Measurements from ENCODE around the gene ACKR3.

Gene ACKR3

DNA sequence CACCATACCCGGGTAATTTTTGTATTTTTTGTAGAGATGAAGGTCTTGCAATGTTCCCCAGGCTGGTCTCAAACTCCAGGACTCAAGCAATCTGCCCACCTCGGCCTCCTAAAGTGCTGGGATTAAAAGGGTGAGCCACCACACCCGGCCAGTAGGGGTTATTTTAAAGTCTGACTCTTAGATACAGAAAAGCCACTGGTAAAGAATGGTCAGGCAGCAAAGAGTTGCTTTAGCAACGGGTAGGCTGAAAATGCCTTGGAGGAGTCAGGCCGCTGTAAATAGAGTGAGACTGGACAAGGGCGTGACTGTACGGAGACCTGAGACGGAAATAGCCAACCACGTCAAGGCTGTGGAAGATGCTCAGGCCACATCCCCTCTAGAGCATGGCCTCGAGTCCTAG lies 54.2 kb downstream of the ACKR3 start:
- no peak for ATAC-seq (replicated peaks)
- H3K9me3 Mint-ChIP-seq, result no peaks in the 10 kb centered on the region
- no peak overlapping the region for H3K4me3 Mint-ChIP-seq
- DNase-seq, result no peak
- H3K36me3 Mint-ChIP-seq, result no peaks in the 10 kb centered on the region
- H3K27ac Mint-ChIP-seq, result no peak overlapping the region
- H3K27me3 Mint-ChIP-seq, result peaks cover 2 to 14% of the 10 kb centered on the region in 2 donors
- no peaks in the 10 kb centered on the region for H3K4me1 Mint-ChIP-seq

DNA sequence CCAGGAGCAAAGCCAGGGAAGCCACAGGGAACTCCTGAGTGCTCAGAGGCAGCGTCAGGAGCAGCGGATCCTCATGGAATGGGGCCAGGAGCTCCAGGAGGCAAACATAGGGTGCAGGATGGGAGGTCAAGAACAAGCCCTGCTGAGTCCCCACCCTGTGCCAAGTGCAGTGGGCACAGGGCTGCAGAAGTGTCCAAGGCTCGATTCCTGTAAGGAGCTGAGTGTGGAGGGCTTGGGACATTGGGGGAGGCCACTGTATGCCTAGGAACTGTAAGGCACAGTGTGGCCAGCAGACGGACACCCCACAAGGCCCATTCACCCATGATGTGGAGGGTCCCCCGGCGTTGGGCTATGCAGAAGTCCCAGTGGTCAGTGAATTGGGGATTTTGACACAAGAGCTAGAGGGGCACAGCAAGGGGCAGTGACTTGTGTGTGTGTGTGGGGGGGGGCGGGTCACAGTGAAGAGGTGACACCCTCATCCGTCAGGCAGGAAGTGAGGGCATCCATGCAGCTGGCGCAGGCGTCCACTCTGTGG lies 55.6 kb downstream of the ACKR3 start:
- Mint-ChIP-seq H3K36me3 (no peaks in the 10 kb centered on the region), H3K4me1 (no peaks in the 10 kb centered on the region), H3K9me3 (no peaks in the 10 kb centered on the region), H3K27me3 (peaks cover 0 to 9% of the 10 kb centered on the region in 2 donors), H3K27ac (no peak overlapping the region), H3K4me3 (no peak overlapping the region)
- ATAC-seq (replicated peaks), result no peak
- DNase-seq, result no peak

DNA sequence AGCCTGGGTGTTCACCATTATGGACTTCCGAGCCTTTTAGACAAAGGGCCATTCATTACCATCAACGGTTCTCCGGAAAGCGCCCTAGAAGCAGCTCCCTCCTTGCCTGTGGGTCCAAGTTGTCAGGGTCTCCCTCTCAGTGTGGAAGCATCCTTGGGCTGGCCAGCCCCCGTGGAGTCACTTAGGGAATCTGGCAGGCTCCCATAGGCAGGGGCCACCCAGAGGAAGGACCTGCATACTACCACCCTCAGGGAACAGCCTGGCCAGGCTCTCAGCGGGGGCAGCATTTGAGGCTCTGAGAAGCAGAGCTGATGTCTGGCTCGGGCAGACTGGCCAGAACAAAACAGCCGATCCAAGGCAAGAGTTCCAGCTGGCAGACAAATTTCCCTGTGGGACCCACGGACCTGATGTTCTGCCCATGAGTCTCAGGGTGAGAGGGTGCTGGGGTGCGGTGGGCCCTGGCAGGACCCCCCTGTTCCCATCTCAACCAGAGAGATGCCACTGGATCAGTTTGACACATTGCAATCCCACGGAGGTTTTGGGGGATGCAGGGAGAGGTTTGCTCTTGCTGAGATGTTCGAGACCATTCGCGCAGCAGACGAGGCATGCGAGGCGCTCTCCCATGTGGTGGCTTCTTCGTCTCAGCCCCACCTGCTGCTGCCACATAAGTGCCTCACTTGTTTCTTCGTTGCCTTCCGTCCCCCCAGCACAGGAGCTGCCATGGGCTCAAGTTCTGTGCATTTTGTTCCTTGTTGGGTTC lies 56.9 kb downstream of the ACKR3 start:
- H3K9me3 Mint-ChIP-seq, result no peaks in the 10 kb centered on the region
- H3K4me1 Mint-ChIP-seq, result no peaks in the 10 kb centered on the region
- H3K27me3 Mint-ChIP-seq, result no peaks in the 10 kb centered on the region
- no peaks in the 10 kb centered on the region for H3K36me3 Mint-ChIP-seq
- ATAC-seq (replicated peaks) (no peak), DNase-seq (no peak)
- no peak overlapping the region for H3K4me3 Mint-ChIP-seq
- no peak overlapping the region for H3K27ac Mint-ChIP-seq

DNA sequence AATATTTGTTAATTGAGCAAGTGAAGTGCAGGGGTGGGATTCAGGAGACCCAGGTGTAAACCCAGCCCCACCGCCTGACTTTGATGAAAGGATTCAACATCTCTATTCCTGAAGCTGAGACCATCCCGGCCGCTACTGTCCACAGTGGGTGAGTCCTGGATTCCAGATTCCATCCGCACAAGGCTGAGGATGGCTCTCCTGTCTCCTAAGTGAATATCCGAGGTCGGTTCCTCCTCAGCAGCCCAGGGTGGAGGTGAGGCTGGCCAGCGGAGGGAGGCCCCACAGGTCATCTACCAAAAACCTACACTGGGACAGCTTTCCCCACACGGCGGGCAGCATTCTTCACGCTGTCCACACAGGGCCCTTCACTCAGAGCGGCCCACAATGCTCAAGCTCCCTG lies 57.6 kb downstream of the ACKR3 start:
- Mint-ChIP-seq H3K4me1 (no peaks in the 10 kb centered on the region), H3K9me3 (no peaks in the 10 kb centered on the region), H3K4me3 (no peak overlapping the region), H3K27me3 (no peaks in the 10 kb centered on the region), H3K36me3 (no peaks in the 10 kb centered on the region), H3K27ac (no peak overlapping the region)
- DNase-seq, result no peak
- ATAC-seq (replicated peaks), result no peak

DNA sequence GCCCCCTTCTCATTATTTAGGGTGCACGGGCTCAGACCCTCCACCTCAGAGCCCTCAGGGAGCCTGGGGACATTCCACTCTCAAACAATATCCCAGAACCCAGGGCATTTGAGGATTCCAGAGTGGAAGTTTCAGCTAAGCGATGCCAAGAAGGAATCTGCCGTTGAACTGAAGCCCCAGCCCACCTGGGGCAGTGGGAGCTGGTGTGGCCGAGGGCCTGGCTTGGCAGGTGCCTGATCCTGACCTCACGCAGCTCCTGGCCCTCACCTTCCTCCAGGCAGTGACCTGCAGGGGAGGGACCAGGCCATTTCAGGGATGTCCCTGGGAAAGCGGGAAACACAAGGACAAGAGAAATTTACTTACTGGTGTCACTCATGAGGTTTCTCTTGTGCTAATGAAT lies 58.2 kb downstream of the ACKR3 start:
- Mint-ChIP-seq H3K27me3 (peaks cover 0 to 1% of the 10 kb centered on the region in 2 donors), H3K36me3 (no peaks in the 10 kb centered on the region), H3K4me3 (no peak overlapping the region), H3K4me1 (no peaks in the 10 kb centered on the region), H3K9me3 (no peaks in the 10 kb centered on the region), H3K27ac (no peak overlapping the region)
- DNase-seq (no peak), ATAC-seq (replicated peaks) (no peak)

DNA sequence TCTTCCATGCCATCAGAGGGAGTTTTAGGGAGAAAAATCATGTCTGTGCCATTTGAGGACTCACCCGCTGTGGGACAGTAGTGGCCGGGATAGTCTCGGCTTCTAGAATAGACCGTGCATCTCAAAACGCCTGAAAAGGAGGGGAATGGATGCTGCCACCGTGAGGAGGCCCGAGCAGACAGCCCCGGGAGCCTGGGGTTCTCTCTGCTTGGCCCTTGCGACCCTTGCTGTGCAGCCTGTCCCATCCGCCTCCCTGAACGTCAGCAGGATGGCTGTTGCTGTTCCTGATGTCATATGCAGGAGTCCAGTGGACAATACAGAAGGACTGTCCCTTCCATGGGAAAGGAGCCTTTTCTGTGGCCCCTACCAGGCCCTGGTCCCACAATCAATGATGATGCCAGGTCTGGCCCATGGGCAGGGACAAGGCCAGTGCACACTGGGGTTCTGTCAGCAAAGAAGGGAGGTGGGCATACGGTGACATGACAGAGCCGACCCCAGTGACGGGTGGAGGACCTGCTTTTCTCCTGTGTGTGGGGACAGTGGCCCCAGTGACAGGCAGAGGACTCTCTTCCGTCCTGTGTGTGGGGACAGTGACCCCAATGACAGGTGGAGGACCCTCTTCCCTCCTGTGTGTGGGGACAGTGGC lies 58.8 kb downstream of the ACKR3 start:
- ATAC-seq (replicated peaks) (no peak), DNase-seq (no peak)
- Mint-ChIP-seq H3K9me3 (no peaks in the 10 kb centered on the region), H3K36me3 (no peaks in the 10 kb centered on the region), H3K27me3 (peaks cover 0 to 5% of the 10 kb centered on the region in 2 donors), H3K4me3 (no peak overlapping the region), H3K27ac (no peak overlapping the region), H3K4me1 (no peaks in the 10 kb centered on the region)

DNA sequence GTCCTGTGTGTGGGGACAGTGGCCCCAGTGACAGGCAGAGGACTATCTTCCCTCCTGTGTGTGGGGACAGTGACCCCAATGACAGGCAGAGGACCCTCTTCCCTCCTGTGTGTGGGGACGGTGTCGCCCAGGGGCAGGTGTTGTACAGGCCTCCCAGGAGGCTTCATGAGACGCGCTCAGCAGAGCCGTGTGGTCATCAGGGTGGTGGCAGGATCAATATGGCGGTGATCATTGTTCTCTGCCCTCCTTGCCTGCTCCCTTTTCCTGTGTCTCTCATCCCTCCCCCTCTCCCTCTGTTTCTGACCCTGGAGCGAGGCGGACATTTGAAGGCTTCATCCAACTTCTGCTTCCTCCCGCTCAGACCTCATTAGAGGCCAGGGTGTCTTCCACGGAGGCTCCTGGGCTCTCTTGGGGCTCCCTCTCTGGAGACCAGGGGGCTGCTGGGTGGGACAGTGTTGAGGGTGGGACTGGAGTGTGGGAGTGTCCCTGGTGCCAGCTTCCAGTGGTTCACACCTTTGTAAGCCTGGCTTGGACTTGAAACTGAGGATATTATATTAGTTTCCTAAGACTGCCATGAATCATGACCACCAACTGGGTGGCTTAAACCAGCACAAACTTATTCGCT lies 59.5 kb downstream of the ACKR3 start:
- ATAC-seq (replicated peaks), result no peak
- Mint-ChIP-seq H3K4me3 (no peak overlapping the region), H3K9me3 (no peaks in the 10 kb centered on the region), H3K27me3 (peaks cover 0 to 5% of the 10 kb centered on the region in 2 donors), H3K27ac (no peak overlapping the region), H3K36me3 (no peaks in the 10 kb centered on the region), H3K4me1 (no peaks in the 10 kb centered on the region)
- no peak for DNase-seq

DNA sequence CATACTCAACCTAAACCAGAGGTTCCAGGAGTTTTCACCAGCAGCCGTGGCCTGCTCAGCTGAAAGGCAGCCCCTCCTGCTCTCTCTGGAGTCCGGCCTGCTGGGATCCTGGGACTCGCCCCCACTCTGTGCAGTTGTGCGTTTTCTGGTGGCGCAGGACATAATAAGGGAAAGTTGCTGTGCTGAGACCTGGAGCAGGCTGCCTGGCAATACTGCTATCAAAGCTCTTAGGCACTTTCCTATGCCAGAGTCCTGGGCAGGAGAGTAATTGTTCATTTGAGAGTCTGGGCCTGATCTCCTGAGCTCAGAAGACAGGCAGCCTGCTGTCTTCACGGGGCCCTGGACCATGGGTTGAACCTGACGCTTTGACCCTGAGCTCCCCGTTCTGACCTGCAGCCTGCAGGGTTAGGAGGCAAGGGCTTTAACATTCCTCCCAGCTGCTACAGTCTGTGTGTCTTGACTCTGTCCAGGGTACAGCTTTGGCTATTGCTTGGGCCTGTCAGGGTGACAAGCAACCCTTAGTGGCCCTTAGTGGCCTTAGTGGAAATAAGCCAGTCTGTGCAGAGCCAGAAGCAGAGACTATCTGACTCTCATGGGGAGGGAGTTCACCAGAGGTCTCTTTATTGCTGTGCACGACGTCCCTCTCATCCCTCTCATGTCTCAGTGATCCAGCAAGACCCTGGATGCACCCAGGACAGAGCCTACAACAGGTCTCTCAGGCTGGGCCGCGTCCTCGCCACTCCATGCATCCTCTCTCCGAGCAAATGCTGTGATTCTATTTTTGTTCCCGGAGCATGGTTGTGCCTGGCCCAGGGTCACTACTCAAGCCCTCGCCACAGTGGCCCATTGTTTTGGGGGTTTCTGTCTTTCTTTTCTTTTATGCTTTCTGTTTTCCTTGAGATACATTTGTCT lies 60.6 kb downstream of the ACKR3 start:
- no peaks in the 10 kb centered on the region for H3K9me3 Mint-ChIP-seq

DNA sequence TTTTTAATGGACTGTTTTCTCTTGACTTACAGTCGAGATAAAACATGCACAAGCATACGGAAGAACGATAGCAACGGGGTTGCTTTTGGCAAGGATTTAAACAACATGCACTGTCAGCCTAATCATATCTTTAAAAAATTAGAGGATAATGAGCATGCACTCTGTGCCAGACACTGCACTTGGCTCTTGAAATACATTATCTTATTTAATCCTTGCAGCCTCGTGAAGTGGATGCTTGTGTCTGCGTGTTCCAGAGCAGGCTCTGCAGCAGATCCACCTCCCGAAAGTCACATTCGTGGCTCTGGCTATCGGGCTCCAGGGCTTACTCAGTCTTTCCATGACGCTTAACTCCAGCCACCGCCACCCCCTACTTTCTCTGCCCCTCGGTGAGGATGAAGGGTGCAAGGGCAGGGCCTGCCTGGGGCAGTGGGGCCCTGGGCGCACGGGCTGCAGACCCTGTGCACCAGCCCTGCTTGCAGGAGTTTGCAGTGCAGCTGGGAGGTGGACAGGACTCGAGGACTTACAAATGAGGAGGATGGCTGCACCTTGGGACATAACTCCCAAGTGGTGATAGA lies 61.7 kb downstream of the ACKR3 start:
- H3K27me3 Mint-ChIP-seq, result peaks cover 0 to 5% of the 10 kb centered on the region in 2 donors
- DNase-seq, result no peak
- no peak overlapping the region for H3K4me3 Mint-ChIP-seq
- no peak for ATAC-seq (replicated peaks)
- H3K9me3 Mint-ChIP-seq, result no peaks in the 10 kb centered on the region
- H3K4me1 Mint-ChIP-seq, result no peaks in the 10 kb centered on the region
- H3K27ac Mint-ChIP-seq, result no peak overlapping the region
- H3K36me3 Mint-ChIP-seq, result no peaks in the 10 kb centered on the region

More for the DNA sequence above, 60.6 kb downstream of the ACKR3 start:
- DNase-seq, result no peak
- Mint-ChIP-seq H3K27me3 (peaks cover 0 to 5% of the 10 kb centered on the region in 2 donors), H3K27ac (no peak overlapping the region), H3K36me3 (no peaks in the 10 kb centered on the region), H3K4me1 (no peaks in the 10 kb centered on the region), H3K4me3 (no peak overlapping the region)
- ATAC-seq (replicated peaks), result no peak

DNA sequence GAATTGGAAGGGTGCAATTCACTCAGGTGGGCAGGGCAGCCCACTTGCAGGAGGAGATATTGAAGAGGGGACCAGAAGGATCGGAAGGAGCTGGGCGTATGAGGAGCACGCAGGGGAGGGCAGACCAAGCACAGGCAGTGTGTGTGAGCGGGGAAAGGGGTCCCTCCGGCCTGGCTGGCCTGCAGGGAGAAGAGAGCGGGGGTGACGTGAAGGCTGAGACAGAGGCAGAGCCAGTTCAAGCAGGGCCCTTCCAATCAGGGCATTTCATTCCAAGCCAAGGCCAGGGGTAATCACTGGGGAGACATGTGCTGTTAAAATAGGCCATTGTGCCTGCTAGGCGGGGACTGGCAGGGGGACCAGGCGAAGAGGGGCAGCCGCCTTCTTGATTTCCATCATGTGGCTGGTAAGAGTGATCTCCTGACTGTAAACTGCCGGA lies 62.2 kb downstream of the ACKR3 start:
- Mint-ChIP-seq H3K4me3 (no peak overlapping the region), H3K27me3 (peaks cover 0 to 5% of the 10 kb centered on the region in 2 donors), H3K9me3 (no peaks in the 10 kb centered on the region), H3K36me3 (no peaks in the 10 kb centered on the region), H3K27ac (no peak overlapping the region), H3K4me1 (no peaks in the 10 kb centered on the region)
- ATAC-seq (replicated peaks) (no peak), DNase-seq (no peak)

Measured in stimulated activated naive B cell treated with anti-CD40 and anti-IgM and Interleukin-4, amounts not matched to agents 10 μg/mL and 1 μg/mL and 100 μg/mL, for 72 hours (primary cell).